Measurements from ENCODE around the gene HBS1L.

The HBS1L gene

GRCh38 chr6:135054569-135055498 is at the start of gene HBS1L:
Gene HBS1L (minus strand): TSS chr6:135054822. CDS start chr6:135054691, 131 bp downstream.
- DNase-seq = peak; percentile 89

GRCh38 chr6:135104199-135104598 is 49.6 kb upstream of the HBS1L start:
- DNase-seq = no peak

- DNase-seq = no peak
Measured at GRCh38 chr6:135102191-135102590, 47.6 kb upstream of the HBS1L start.

GRCh38 chr6:135097172-135097571 is 42.5 kb upstream of the HBS1L start:
- no peak for DNase-seq

GRCh38 chr6:135096403-135097130 is 41.9 kb upstream of the HBS1L start:
- no peak for DNase-seq

GRCh38 chr6:135095716-135096115 is 41.1 kb upstream of the HBS1L start:
- no peak for DNase-seq

- no peak for DNase-seq
Measured at GRCh38 chr6:135094403-135094821, 39.8 kb upstream of the HBS1L start.

GRCh38 chr6:135093578-135093977 is 39.0 kb upstream of the HBS1L start:
- no peak for DNase-seq

- DNase-seq = no peak
Measured at GRCh38 chr6:135092724-135093123, 38.1 kb upstream of the HBS1L start.

GRCh38 chr6:135090819-135091218 is 36.2 kb upstream of the HBS1L start:
- no peak for DNase-seq

- DNase-seq = no peak
Measured at GRCh38 chr6:135089901-135090300, 35.3 kb upstream of the HBS1L start.

- DNase-seq = peak; percentile 20
Measured at GRCh38 chr6:135088818-135089809, 34.5 kb upstream of the HBS1L start.

GRCh38 chr6:135088281-135088680 is 33.7 kb upstream of the HBS1L start:
- no peak for DNase-seq

GRCh38 chr6:135087803-135088202 is 33.2 kb upstream of the HBS1L start:
- DNase-seq = no peak

- no peak for DNase-seq
Measured at GRCh38 chr6:135087403-135087802, 32.8 kb upstream of the HBS1L start.

GRCh38 chr6:135086414-135086764 is 31.8 kb upstream of the HBS1L start:
- DNase-seq = no peak

GRCh38 chr6:135085700-135086413 is 31.2 kb upstream of the HBS1L start:
- no peak for DNase-seq

GRCh38 chr6:135084916-135085269 is 30.3 kb upstream of the HBS1L start:
- DNase-seq = no peak

GRCh38 chr6:135084001-135084915 is 29.6 kb upstream of the HBS1L start:
- DNase-seq = no peak

- DNase-seq = no peak
Measured at GRCh38 chr6:135081966-135082365, 27.3 kb upstream of the HBS1L start.

- no peak for DNase-seq
Measured at GRCh38 chr6:135075018-135075417, 20.4 kb upstream of the HBS1L start.
